Epithelial cell of esophagus (primary cell): ENCODE measurements around the gene SMIM43.
A peak's percentile ranks its signal among the peaks of the same experiment; 100 is the strongest.

Experiments used
- DNase-seq: peaks from one replicate; pipeline ENCODE4 v3.0.0; 2010; ENCODE audit warnings: low read depth
- H3K4me3 ChIP-seq: 2 replicates; pipeline ENCODE4 v1.5.1; 2011; ENCODE audit warnings: mild to moderate bottlenecking, low read length, control low read depth
- CTCF ChIP-seq: IDR thresholded peaks from 2 replicates; pipeline ENCODE4 v1.5.1; 2011; ENCODE audit warnings: low read depth, mild to moderate bottlenecking, low read length, control low read depth, inconsistent platforms; ENCODE audit not compliant: insufficient read depth; ENCODE audit errors: missing control alignments

Gene SMIM43

GRCh38 chr4:121764702-121765367 is at the start of gene SMIM43:
Gene SMIM43 (minus strand): TSS chr4:121765164. CDS start chr4:121765105, 59 bp downstream.
- H3K4me3 ChIP-seq, result peak within 1 kb of the TSS; percentile 49
- no peak for TF ChIP-seq CTCF
- DNase-seq, result peak; percentile 44

- no peak for TF ChIP-seq CTCF
Observed at GRCh38 chr4:121814756-121815155, 49.8 kb upstream of the SMIM43 start.

GRCh38 chr4:121811122-121811521 is 46.2 kb upstream of the SMIM43 start:
- no peak overlapping the region for H3K4me3 ChIP-seq
- no peak for TF ChIP-seq CTCF
- DNase-seq, result no peak

More at GRCh38 chr4:121814756-121815155, 49.8 kb upstream of the SMIM43 start:
- H3K4me3 ChIP-seq, result no peak overlapping the region
- DNase-seq, result no peak

DNA sequence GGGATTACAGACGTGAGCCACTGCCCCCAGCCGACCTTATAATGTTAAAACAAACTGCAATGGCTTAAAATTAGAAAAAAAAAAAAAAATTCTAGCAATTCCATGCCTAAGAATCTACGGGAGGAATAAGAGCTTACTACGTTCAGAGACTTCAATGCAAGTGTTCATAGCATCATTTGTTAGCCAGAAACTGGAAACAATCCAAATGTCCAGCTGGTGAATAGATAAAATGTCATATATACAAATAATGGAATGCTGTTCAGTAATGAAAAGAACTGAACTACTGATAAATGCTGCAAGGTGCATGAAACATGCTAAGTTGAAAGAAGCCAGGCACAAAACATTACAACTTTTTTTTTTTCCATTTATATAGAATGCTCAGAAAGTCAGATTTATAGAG is 41.4 kb upstream of the SMIM43 start:
- no peak for DNase-seq
- no peak overlapping the region for H3K4me3 ChIP-seq
- no peak for TF ChIP-seq CTCF

DNA sequence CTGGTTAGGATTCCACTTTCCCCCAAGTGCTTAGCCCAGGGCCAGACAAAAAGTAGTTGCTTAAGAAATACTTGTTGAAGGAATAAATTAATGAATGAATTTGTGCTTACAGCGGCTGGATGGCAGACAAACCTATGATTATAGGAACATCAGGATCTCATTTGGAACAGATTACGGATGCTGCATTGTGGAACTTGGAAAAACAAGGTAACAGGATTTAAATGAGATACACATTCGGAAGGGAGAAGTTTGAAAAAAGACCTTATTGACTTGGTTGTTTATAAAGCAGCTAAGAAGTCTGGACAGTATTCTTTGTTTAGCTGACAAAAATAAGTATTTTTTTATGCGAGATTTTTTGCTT is 36.7 kb upstream of the SMIM43 start:
- peak overlapping the region; percentile 91 for H3K4me3 ChIP-seq
- no peak for DNase-seq
- TF ChIP-seq CTCF, result no peak

DNA sequence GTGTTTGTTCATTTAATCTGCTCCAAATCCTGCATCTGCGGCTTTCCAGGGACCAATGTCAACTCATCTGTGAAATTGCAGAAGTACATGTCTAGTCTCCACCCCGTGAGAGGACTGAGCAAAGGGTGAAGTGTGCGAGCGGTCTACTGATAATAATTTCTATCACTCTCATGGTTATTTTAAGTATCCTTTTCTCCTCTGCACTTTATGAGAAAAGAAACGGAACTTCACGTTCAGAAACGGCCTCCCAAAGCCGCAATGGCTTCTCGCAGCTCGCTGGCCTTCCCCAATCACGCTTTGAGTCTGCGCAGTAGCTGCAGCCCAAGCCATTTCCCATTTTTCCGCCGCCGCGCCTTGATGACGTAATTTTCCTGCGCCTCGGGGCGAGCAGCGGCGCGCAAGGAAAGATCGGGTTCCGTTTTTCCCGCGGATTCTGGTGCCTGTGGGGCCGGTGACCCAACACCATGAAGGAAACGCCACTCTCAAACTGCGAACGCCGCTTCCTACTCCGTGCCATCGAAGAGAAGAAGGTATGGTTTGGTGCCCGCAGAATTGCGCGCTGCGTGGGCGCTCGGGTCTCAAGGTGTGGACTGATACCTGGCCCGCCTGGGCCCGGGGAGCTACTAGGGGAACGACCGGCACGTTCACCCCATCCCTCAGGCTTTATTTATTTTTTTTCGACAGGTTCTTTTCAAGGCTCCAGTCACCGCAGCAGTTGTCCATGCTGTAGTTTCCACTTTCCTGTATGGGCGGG is 36.2 kb upstream of the SMIM43 start, which contains the start of gene EXOSC9:
EXOSC9 (plus strand) TSS at position 363 of the 754 bp plus-strand sequence; CDS start at position 465, 102 bp downstream.
- no peak for TF ChIP-seq CTCF
- DNase-seq, result peak; percentile 95
- peak within 1 kb of the TSS; percentile 91 for H3K4me3 ChIP-seq
